DOHH2 (cell line): Measurements from ENCODE around the gene PRKN.

Source experiments
- CTCF ChIP-seq: fragments of 200-600 bp; sonication (generic); IDR thresholded peaks from one replicate; pipeline ENCODE4 v1.5.1; 2014; ENCODE audit warnings: antibody characterized with exemption, mild to moderate bottlenecking, low read depth, low read length; ENCODE audit not compliant: poor library complexity, severe bottlenecking
- EZH2phosphoT487 ChIP-seq: fragments of 200-600 bp; sonication (generic); IDR thresholded peaks from 2 replicates; pipeline ENCODE4 v1.6.1; 2017; ENCODE audit warnings: borderline replicate concordance, mild to moderate bottlenecking, antibody characterized with exemption, low read length, moderate library complexity, mixed read lengths

- TF ChIP-seq CTCF (no peak), EZH2phosphoT487 (no peak)
Measured at GRCh38 chr6:162273986-162274385, 453.6 kb downstream of the PRKN start.
